Placental pericyte (primary cell): Measurements from ENCODE around the gene SEPTIN1. TPM values are rescaled to one million over a fixed set of nuclear protein-coding genes. Genes with fewer than 3 reads are reported as not detected.
A peak's percentile ranks its signal among the peaks of the same experiment; 100 is the strongest.

Experiments
- small RNA-seq: library from RNA; depleted of rRNA; stranded (forward); fragments of <200 nt; gene quantifications from one replicate; pipeline ENCODE3, GENCODE V24; 2012; ENCODE audit warnings: low replicate concordance
- total RNA-seq: library from RNA; depleted of rRNA; stranded (reverse); fragments of >200 nt; gene quantifications from 2 replicates; pipeline ENCODE4 v1.2.3, GENCODE V29; 2012

Gene SEPTIN1
- total RNA-seq, result not detected in 2 replicates

GRCh38 chr16:30382111-30382881 lies at the start of gene SEPTIN1:
Gene SEPTIN1 (minus strand): TSS chr16:30382561. CDS start chr16:30382542, 19 bp downstream.

GRCh38 chr16:30429678-30430427 lies 47.5 kb upstream of the SEPTIN1 start, which contains the start of gene DCTPP1:
Gene DCTPP1 (minus strand): TSS chr16:30430030. CDS start chr16:30429980, 50 bp downstream.

GRCh38 chr16:30407102-30407803 lies 24.9 kb upstream of the SEPTIN1 start, which contains the start of gene ZNF771:
Gene ZNF771 (plus strand): TSS chr16:30407606. CDS start chr16:30408054, 448 bp downstream.

GRCh38 chr16:30395155-30395991 lies 13.0 kb upstream of the SEPTIN1 start, which contains the start of gene ZNF48:
Gene ZNF48 (plus strand): TSS chr16:30395420. CDS start chr16:30395795, 375 bp downstream.

GRCh38 chr16:30374538-30374937 lies 7.8 kb downstream of the SEPTIN1 start, which contains the start of gene MYL11:
Gene MYL11 (plus strand): TSS chr16:30374802. CDS start chr16:30374858, 56 bp downstream.

GRCh38 chr16:30370456-30371247 lies 11.7 kb downstream of the SEPTIN1 start, which contains the start of gene TBC1D10B:
Gene TBC1D10B (minus strand): TSS chr16:30370494. CDS start chr16:30370183, 311 bp downstream.

GRCh38 chr16:30355144-30355953 lies 27.0 kb downstream of the SEPTIN1 start, which contains the start of gene CD2BP2:
Gene CD2BP2 (minus strand): TSS chr16:30355308. CDS start chr16:30354681, 627 bp downstream.

Small RNA genes lying within 50 kb of the gene (small RNA-seq; reads per million reads assigned to genes)
- 5.0 reads per million, percentile 88 among the genes with 10 or more reads in this experiment for gene RF00406

Other genes starting within 250 kb of the SEPTIN1 start
- 2.0 and 3.3 TPM in 2 replicates for gene CORO1A, start 199.0 kb downstream of the SEPTIN1 start, total RNA-seq
- gene BOLA2B, start 188.9 kb downstream of the SEPTIN1 start, total RNA-seq, result 111 and 157 TPM in 2 replicates
- gene SLX1A, start 188.7 kb downstream of the SEPTIN1 start, total RNA-seq, result 36.4 and 42.2 TPM in 2 replicates
- 2.8 and 4.9 TPM in 2 replicates for gene SULT1A3, start 183.3 kb downstream of the SEPTIN1 start, total RNA-seq
- 0.29 and 1.1 TPM in 2 replicates for gene NPIPB13, start 134.1 kb downstream of the SEPTIN1 start, total RNA-seq
- gene CD2BP2, start 27.3 kb downstream of the SEPTIN1 start, total RNA-seq, result 38.3 and 39.5 TPM in 2 replicates
- 43.1 and 57.8 TPM in 2 replicates for gene TBC1D10B, start 12.1 kb downstream of the SEPTIN1 start, total RNA-seq
- not detected in 2 replicates for gene MYL11, start 7.8 kb downstream of the SEPTIN1 start, total RNA-seq
- gene ZNF48, start 12.9 kb upstream of the SEPTIN1 start, total RNA-seq, result 7.7 and 14.7 TPM in 2 replicates
- gene ZNF771, start 25.0 kb upstream of the SEPTIN1 start, total RNA-seq, result 7.9 and 10.2 TPM in 2 replicates
- 6.8 and 19.8 TPM in 2 replicates for gene DCTPP1, start 47.5 kb upstream of the SEPTIN1 start, total RNA-seq
- gene SEPHS2, start 63.3 kb upstream of the SEPTIN1 start, total RNA-seq, result 11.3 and 24.5 TPM in 2 replicates
- not detected in 2 replicates for gene ITGAL, start 90.2 kb upstream of the SEPTIN1 start, total RNA-seq
- 17.3 and 25.8 TPM in 2 replicates for gene ZNF768, start 144.0 kb upstream of the SEPTIN1 start, total RNA-seq
- gene ZNF747, start 152.3 kb upstream of the SEPTIN1 start, total RNA-seq, result 10.1 and 14.5 TPM in 2 replicates
- 7.3 and 7.4 TPM in 2 replicates for gene ZNF764, start 175.8 kb upstream of the SEPTIN1 start, total RNA-seq
- gene ZNF688, start 189.2 kb upstream of the SEPTIN1 start, total RNA-seq, result 10.2 and 11.8 TPM in 2 replicates
- gene ZNF785, start 203.1 kb upstream of the SEPTIN1 start, total RNA-seq, result 10.0 and 14.7 TPM in 2 replicates
- 8.5 and 9.7 TPM in 2 replicates for gene ZNF689, start 227.8 kb upstream of the SEPTIN1 start, total RNA-seq